Measurements from ENCODE around the gene GSTA1.
"Not testable (repeated sequence)": the region's sequence is repeated elsewhere in the genome, so short reads cannot be mapped to it uniquely, and the experiment has no call there.

DNA sequence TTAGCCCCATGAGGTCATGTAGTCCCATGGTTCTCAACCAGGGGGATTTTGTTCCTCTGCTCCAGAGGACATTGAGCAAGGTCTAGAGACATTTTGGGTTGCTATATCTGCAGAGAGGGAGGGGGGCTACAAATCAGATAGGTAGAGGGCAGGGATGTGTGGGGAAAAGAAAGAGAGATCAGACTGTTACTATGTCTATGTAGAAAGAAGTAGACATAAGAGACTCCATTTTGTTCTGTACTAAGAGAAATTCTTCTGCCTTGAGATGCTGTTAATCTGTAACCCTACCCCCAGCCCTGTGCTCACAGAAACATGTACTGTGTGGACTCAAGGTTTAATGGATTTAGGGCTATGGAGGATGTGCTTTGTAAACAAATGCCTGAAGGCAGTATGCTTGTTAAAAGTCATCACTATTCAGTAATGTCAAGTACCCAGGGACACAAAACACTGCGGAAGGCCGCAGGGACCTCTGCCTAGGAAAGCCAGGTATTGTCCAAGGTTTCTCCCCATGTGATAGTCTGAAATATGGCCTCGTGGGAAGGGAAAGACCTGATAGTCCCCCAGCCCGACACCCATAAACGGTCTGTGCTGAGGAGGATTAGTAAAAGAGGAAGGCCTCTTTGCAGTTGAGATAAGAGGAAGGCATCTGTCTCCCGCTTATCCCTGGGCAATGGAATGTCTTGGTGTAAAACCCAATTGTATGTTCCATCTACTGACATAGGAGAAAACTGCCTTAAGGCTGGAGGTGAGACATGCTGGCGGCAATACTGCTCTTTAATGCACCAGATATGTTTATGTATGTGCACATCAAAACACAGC is 41.7 kb downstream of the GSTA1 start:
- TF ChIP-seq, protein P1, sequence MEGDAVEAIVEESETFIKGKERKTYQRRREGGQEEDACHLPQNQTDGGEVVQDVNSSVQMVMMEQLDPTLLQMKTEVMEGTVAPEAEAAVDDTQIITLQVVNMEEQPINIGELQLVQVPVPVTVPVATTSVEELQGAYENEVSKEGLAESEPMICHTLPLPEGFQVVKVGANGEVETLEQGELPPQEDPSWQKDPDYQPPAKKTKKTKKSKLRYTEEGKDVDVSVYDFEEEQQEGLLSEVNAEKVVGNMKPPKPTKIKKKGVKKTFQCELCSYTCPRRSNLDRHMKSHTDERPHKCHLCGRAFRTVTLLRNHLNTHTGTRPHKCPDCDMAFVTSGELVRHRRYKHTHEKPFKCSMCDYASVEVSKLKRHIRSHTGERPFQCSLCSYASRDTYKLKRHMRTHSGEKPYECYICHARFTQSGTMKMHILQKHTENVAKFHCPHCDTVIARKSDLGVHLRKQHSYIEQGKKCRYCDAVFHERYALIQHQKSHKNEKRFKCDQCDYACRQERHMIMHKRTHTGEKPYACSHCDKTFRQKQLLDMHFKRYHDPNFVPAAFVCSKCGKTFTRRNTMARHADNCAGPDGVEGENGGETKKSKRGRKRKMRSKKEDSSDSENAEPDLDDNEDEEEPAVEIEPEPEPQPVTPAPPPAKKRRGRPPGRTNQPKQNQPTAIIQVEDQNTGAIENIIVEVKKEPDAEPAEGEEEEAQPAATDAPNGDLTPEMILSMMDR (IDR thresholded peaks at IDR 0.05; ENCODE audit: low read depth, low read length) = not testable (repeated sequence)
- not testable (repeated sequence) for TF ChIP-seq MYC (IDR thresholded peaks at IDR 0.05; ENCODE audit: low read depth, low read length)

Measured in NB4 (cell line).